IMR-90 (cell line): ENCODE measurements around the gene ITPR2. TPM values are rescaled to one million over a fixed set of nuclear protein-coding genes. Genes with fewer than 3 reads are reported as not detected.

Experiments used
- ATAC-seq: fragments of 200-7000 bp; cut with Tn5 transposase; 2 replicates; pipeline ENCODE4 v1.9.1; 2020; ENCODE audit warnings: low read depth, mild to moderate bottlenecking, moderate library complexity
- BruUV-seq: library from RNA; stranded (reverse); fragments of 400-500 nt; replicated peaks from 2 replicates; lab custom pipeline; 2021; lab: Mats Ljungman, UMichigan
- CTCF ChIA-PET: fragments of 300-600 bp; formaldehyde crosslinking; extraction: SDS; loops from one replicate; lab custom pipeline; 2021; ENCODE audit warnings: antibody characterized with exemption; lab: Yijun Ruan, JAX
- POLR2A ChIA-PET: fragments of 300-600 bp; sonication (Branson Sonifier 250); formaldehyde crosslinking; loops from one replicate; lab custom pipeline; 2022; ENCODE audit warnings: antibody characterized with exemption; ENCODE audit not compliant: unreplicated experiment; lab: Charles Lee
- DNase-seq: peaks from one replicate; pipeline ENCODE4 v3.0.0; 2013
- H2AFZ ChIP-seq: replicated peaks from 2 replicates; pipeline ENCODE3; 2013; ENCODE audit warnings: low read length, mild to moderate bottlenecking; ENCODE audit not compliant: poor library complexity
- H2AK5ac ChIP-seq: 2 replicates; pipeline ENCODE4 v1.6.1; 2013; ENCODE audit warnings: low read depth, low read length, inconsistent platforms
- H2AK9ac ChIP-seq: replicated peaks from 2 replicates; pipeline ENCODE3; 2013; ENCODE audit warnings: mild to moderate bottlenecking, low read depth, low read length, moderate library complexity; ENCODE audit not compliant: poor library complexity
- H2BK120ac ChIP-seq: 2 replicates; pipeline ENCODE4 v1.6.1; 2013; ENCODE audit warnings: low read depth, low read length, inconsistent platforms
- H2BK15ac ChIP-seq: 3 replicates; pipeline ENCODE4 v1.6.1; 2013; ENCODE audit warnings: low read depth, low read length, inconsistent platforms
- H2BK20ac ChIP-seq: 2 replicates; pipeline ENCODE4 v1.6.1; 2013; ENCODE audit warnings: low read depth, mild to moderate bottlenecking, inconsistent platforms, low read length, moderate library complexity
- H2BK5ac ChIP-seq: 2 replicates; pipeline ENCODE4 v1.6.1; 2013; ENCODE audit warnings: mild to moderate bottlenecking, low read depth, low read length, inconsistent platforms; ENCODE audit not compliant: poor library complexity, severe bottlenecking
- H3K14ac ChIP-seq: replicated peaks from 2 replicates; pipeline ENCODE4 v1.6.1; 2013; ENCODE audit warnings: low read depth, low read length, inconsistent platforms
- H3K18ac ChIP-seq: 2 replicates; pipeline ENCODE4 v1.6.1; 2013; ENCODE audit warnings: low read depth, low read length, control low read depth
- H3K23ac ChIP-seq: 2 replicates; pipeline ENCODE4 v1.6.1; 2013; ENCODE audit warnings: low read depth, low read length, inconsistent platforms
- H3K27ac ChIP-seq: 2 replicates; pipeline ENCODE4 v1.5.1; 2013; ENCODE audit warnings: mild to moderate bottlenecking, control low read depth, low read length; ENCODE audit not compliant: insufficient read depth
- H3K27me3 ChIP-seq: 2 replicates; pipeline ENCODE4 v1.6.1; 2013; ENCODE audit warnings: low read length; ENCODE audit not compliant: control insufficient read depth, insufficient read depth
- H3K36me3 ChIP-seq: 2 replicates; pipeline ENCODE4 v1.6.1; 2013; ENCODE audit warnings: low read length, mixed read lengths; ENCODE audit not compliant: control insufficient read depth, insufficient read depth
- H3K4ac ChIP-seq: 2 replicates; pipeline ENCODE4 v1.6.1; 2013; ENCODE audit warnings: low read depth, low read length, inconsistent platforms
- H3K4me1 ChIP-seq: 2 replicates; pipeline ENCODE4 v1.6.1; 2013; ENCODE audit warnings: low read length, mixed read lengths; ENCODE audit not compliant: control insufficient read depth, insufficient read depth
- H3K4me2 ChIP-seq: 2 replicates; pipeline ENCODE4 v1.6.1; 2013; ENCODE audit warnings: low read depth, mild to moderate bottlenecking, control low read depth, low read length, moderate library complexity
- H3K4me3 ChIP-seq: 2 replicates; pipeline ENCODE4 v1.5.1; 2013; ENCODE audit warnings: low read depth, mild to moderate bottlenecking, control low read depth, low read length, moderate library complexity; ENCODE audit not compliant: insufficient read depth
- H3K56ac ChIP-seq: 2 replicates; pipeline ENCODE4 v1.6.1; 2013; ENCODE audit warnings: low read length, inconsistent platforms; ENCODE audit not compliant: insufficient read depth; ENCODE audit errors: extremely low read depth
- H3K79me1 ChIP-seq, 2 experiments: 2 replicates each; pipeline ENCODE4 v1.6.1; 2013; ENCODE audit warnings: low read length in 2 of 2, inconsistent platforms in 1 of 2, low read depth in 1 of 2
- H3K9ac ChIP-seq: 2 replicates; pipeline ENCODE4 v1.6.1; 2013; ENCODE audit warnings: low read depth, low read length, control low read depth
- H3K9me1 ChIP-seq: 2 replicates; pipeline ENCODE4 v1.6.1; 2013; ENCODE audit warnings: low read length, inconsistent platforms; ENCODE audit not compliant: insufficient read depth
- H3K9me3 ChIP-seq: 2 replicates; pipeline ENCODE4 v1.6.1; 2013; ENCODE audit warnings: low read length; ENCODE audit not compliant: control insufficient read depth, insufficient read depth
- H4K20me1 ChIP-seq: 2 replicates; pipeline ENCODE4 v1.6.1; 2013; ENCODE audit warnings: low read length, inconsistent platforms; ENCODE audit not compliant: insufficient read depth
- H4K5ac ChIP-seq: 2 replicates; pipeline ENCODE4 v1.6.1; 2013; ENCODE audit warnings: mild to moderate bottlenecking, low read depth, low read length, control low read depth
- H4K8ac ChIP-seq, 2 experiments: 2 replicates each; pipeline ENCODE4 v1.6.1; 2013; ENCODE audit warnings: low read depth in 2 of 2, low read length in 2 of 2, control low read depth in 1 of 2, inconsistent platforms in 1 of 2
- H4K91ac ChIP-seq: 2 replicates; pipeline ENCODE4 v1.6.1; 2013; ENCODE audit warnings: low read depth, low read length, inconsistent platforms; ENCODE audit not compliant: insufficient read depth
- MAFK ChIP-seq: IDR thresholded peaks from 2 replicates; pipeline ENCODE4 v1.6.1; 2012; ENCODE audit warnings: low read depth, low read length, improper control_type of control experiment
- RAD21 ChIP-seq: IDR thresholded peaks from 2 replicates; pipeline ENCODE4 v1.6.1; 2012; ENCODE audit warnings: low read length, improper control_type of control experiment
- RCOR1 ChIP-seq: IDR thresholded peaks from 2 replicates; pipeline ENCODE4 v1.6.1; 2012; ENCODE audit warnings: mild to moderate bottlenecking, low read length, improper control_type of control experiment; ENCODE audit not compliant: insufficient replicate concordance
- WGBS, 2 experiments: methylation state at CpG; one replicate each; pipeline versions ENCODE4 v1.1.5 to v1.1.7; 2013; ENCODE audit warnings: missing lambda C conversion rate in 2 of 2; ENCODE audit not compliant: insufficient read length in 1 of 2; ENCODE audit errors: extremely low coverage in 2 of 2; 5-methylcytosine and 5-hydroxymethylcytosine counted together
- dilution Hi-C: fragments of 300-500 bp; cut with HindIII; formaldehyde crosslinking; loops from one replicate; pipeline ENCODE4 v1.14.3; 2018; ENCODE audit warnings: low sequenced_read_pairs; ENCODE audit not compliant: unreplicated experiment
- in situ Hi-C: fragments of 300-500 bp; cut with MboI; formaldehyde crosslinking; loops from 3 replicates; pipeline ENCODE4 v1.14.3; 2019; ENCODE audit warnings: low sequenced_read_pairs, inconsistent platforms, mixed read lengths
- intact Hi-C: fragments of 100-400 bp; cut with micrococcal nuclease; formaldehyde crosslinking; loops from 2 replicates; pipeline ENCODE4 v1.10.0; 2022
- polyA plus RNA-seq, 3 experiments: library from polyadenylated mRNA; depleted of rRNA; stranded (reverse); fragments of >200 nt; gene quantifications; 2 replicates each; pipeline ENCODE4 v1.2.3, GENCODE V29; 2012; ENCODE audit warnings: low replicate concordance in 1 of 3
- total RNA-seq: library from RNA; depleted of rRNA; stranded (reverse); fragments of >200 nt; gene quantifications from 2 replicates; pipeline ENCODE4 v1.2.3, GENCODE V29; 2012

ITPR2 gene
- total and polyA plus RNA-seq, 2 of the 4 experiments (the other 2 are of a cell fraction) = 1.2 to 9.0 TPM

GRCh38 chr12:26571560-26571959 lies 261.4 kb downstream of the ITPR2 start:
- intact Hi-C loops = no loop called here
- Histone ChIP-seq H4K5ac (no peak overlapping the region), H3K4me3 (no peak overlapping the region), H3K4me2 (no peak overlapping the region), H2AK5ac (no peak overlapping the region), H3K9me1 (peaks cover 6% of the 10 kb centered on the region; the same call in 1 of the 2 replicates), H3K9me3 (no peaks in the 10 kb centered on the region), H4K91ac (no peak overlapping the region), H3K4ac (no peak overlapping the region), H3K9ac (no peak overlapping the region), H2BK120ac (no peak overlapping the region), H3K79me1 (no peaks in the 10 kb centered on the region), H2AK9ac (no peak overlapping the region), H2BK20ac (no peak overlapping the region), H3K36me3 (no peaks in the 10 kb centered on the region), H4K20me1 (no peaks in the 10 kb centered on the region), H3K27ac (no peak overlapping the region), H2BK5ac (no peak overlapping the region), H3K27me3 (no peaks in the 10 kb centered on the region), H3K14ac (no peak overlapping the region), H2BK15ac (no peak overlapping the region), H4K8ac (no peak overlapping the region), H2AFZ (no peak overlapping the region), H3K18ac (no peak overlapping the region), H3K4me1 (no peaks in the 10 kb centered on the region; the same call in 1 of the 2 replicates), H3K56ac (no peak overlapping the region), H3K23ac (no peak overlapping the region)
- dilution Hi-C loops = no loop called here
- CTCF ChIA-PET = no interaction called here
- no peak for ATAC-seq
- DNase-seq = no peak
- BruUV-seq = no TSS peak
- in situ Hi-C loops = no loop called here
- WGBS, 2 experiments = no CpG with 5 or more reads among the region's 3 CpGs
- POLR2A ChIA-PET = no interaction called here
- TF ChIP-seq MAFK (no peak), RCOR1 (no peak), RAD21 (no peak)
